K562 (cell line): Measurements from ENCODE around the gene APOM. TPM values are rescaled to one million over a fixed set of nuclear protein-coding genes. Genes with fewer than 3 reads are reported as not detected.

Experiments
- ATF1 ChIP-seq, 2 experiments: fragments of 450-650 bp in 1 of 2; IDR thresholded peaks; 2 replicates each; pipeline ENCODE4 v1.6.1; 2016; ENCODE audit warnings: missing compliant biosample characterization in 1 of 2, missing genetic modification characterization in 1 of 2
- CTBP1 ChIP-seq: fragments of 450-650 bp; IDR thresholded peaks from 2 replicates; pipeline ENCODE4 v1.6.1; 2016; ENCODE audit warnings: borderline replicate concordance
- ESRRB ChIP-seq: fragments of 250-450 bp; sonication (Bioruptor Pico); IDR thresholded peaks from 2 replicates; pipeline ENCODE4 v1.5.0; 2020; ENCODE audit warnings: mild to moderate bottlenecking, moderate library complexity, borderline replicate concordance
- FOXK1 ChIP-seq: sonication (generic); formaldehyde crosslinking; IDR thresholded peaks from 2 replicates; pipeline ENCODE4 v1.8.0; 2022; ENCODE audit warnings: missing genetic modification reagents, mild to moderate bottlenecking, borderline replicate concordance
- HDAC8 ChIP-seq: fragments of 450-650 bp; IDR thresholded peaks from 2 replicates; pipeline ENCODE4 v1.6.1; 2016; ENCODE audit warnings: mild to moderate bottlenecking, missing genetic modification characterization, moderate library complexity, missing compliant biosample characterization
- HDGF ChIP-seq: fragments of 450-650 bp; IDR thresholded peaks from 2 replicates; pipeline ENCODE4 v1.6.1; 2016
- HMG20A ChIP-seq: fragments of 450-650 bp; formaldehyde crosslinking; conservative IDR thresholded peaks from 2 replicates; pipeline ENCODE4 v1.4.0; 2020; ENCODE audit warnings: mild to moderate bottlenecking, mixed read lengths
- HNRNPK ChIP-seq: fragments of 200-400 bp; formaldehyde crosslinking; IDR thresholded peaks from one replicate; pipeline ENCODE4 v1.6.1; 2018; ENCODE audit warnings: mild to moderate bottlenecking, low read depth, low read length; ENCODE audit not compliant: poor library complexity, severe bottlenecking
- MAFK ChIP-seq: IDR thresholded peaks from 2 replicates; pipeline ENCODE4 v1.6.1; 2011; ENCODE audit warnings: low read length, improper control_type of control experiment
- MCM7 ChIP-seq, 2 experiments: fragments of 450-650 bp; IDR thresholded peaks; 2 replicates each; pipeline ENCODE4 v1.6.1; 2016 to 2018
- PYGO2 ChIP-seq: fragments of 450-650 bp; IDR thresholded peaks from 2 replicates; pipeline ENCODE4 v1.6.1; 2016; ENCODE audit warnings: mild to moderate bottlenecking, missing genetic modification characterization, moderate library complexity, missing compliant biosample characterization
- SAP30 ChIP-seq: fragments of 200-600 bp; sonication (generic); IDR thresholded peaks from 2 replicates; pipeline ENCODE4 v1.6.1; 2012; ENCODE audit warnings: borderline replicate concordance, low read depth, mild to moderate bottlenecking, moderate library complexity, low read length, control low read depth, inconsistent platforms; ENCODE audit not compliant: insufficient read depth, poor library complexity, severe bottlenecking
- SREBF2 ChIP-seq: sonication (generic); formaldehyde crosslinking; IDR thresholded peaks from 2 replicates; pipeline ENCODE4 v1.4.0; 2020; ENCODE audit warnings: mild to moderate bottlenecking, missing genetic modification reagents
- ZBTB1 ChIP-seq: sonication (generic); formaldehyde crosslinking; IDR thresholded peaks from 2 replicates; pipeline ENCODE4 v1.8.1; 2023; ENCODE audit warnings: missing genetic modification reagents, low read depth, mild to moderate bottlenecking, borderline replicate concordance
- ZNF696 ChIP-seq: fragments of 250-450 bp; sonication (Bioruptor Pico); conservative IDR thresholded peaks from 2 replicates; pipeline ENCODE4 v1.4.0; 2020; ENCODE audit warnings: mild to moderate bottlenecking, moderate library complexity
- polyA plus RNA-seq, 8 experiments: library from polyadenylated mRNA; depleted of rRNA in 4 of 8; stranded (reverse) in 5 of 8; unstranded in 3 of 8; fragments of >200 nt; fragmentation: Nextera tagmentation in 2 of 8; fragmentation: Illumina TruSeq in 1 of 8; extraction: Ambion mirVana in 2 of 8; extraction: Trizol in 1 of 8; gene quantifications; 2 replicates each; pipeline versions ENCODE4 v1.2.1 to v1.2.3, GENCODE V29; 2011 to 2014; ENCODE audit warnings: inconsistent platforms in 1 of 8, missing spikeins in 1 of 8
- total RNA-seq, 7 experiments: library from RNA; depleted of rRNA in 6 of 7; stranded (reverse); fragments of >200 nt in 6 of 7; fragmentation: Illumina TruSeq in 2 of 7; extraction: Trizol in 2 of 7; gene quantifications; 2 replicates each; pipeline versions ENCODE4 v1.2.1 to v1.2.3, GENCODE V29; 2011 to 2021; ENCODE audit warnings: low replicate concordance in 1 of 7
- TF ChIP-seq, protein P1 (sequence below): fragments of 250-450 bp; sonication (Bioruptor Pico); IDR thresholded peaks from 2 replicates; pipeline ENCODE4 v1.8.0; 2022; ENCODE audit warnings: inconsistent platforms, mild to moderate bottlenecking, moderate library complexity, borderline replicate concordance
- TF ChIP-seq, protein P2 (sequence below): fragments of 450-650 bp; IDR thresholded peaks from 2 replicates; pipeline ENCODE4 v1.6.1; 2018; ENCODE audit warnings: mild to moderate bottlenecking, low read depth; ENCODE audit not compliant: partially characterized antibody
- TF ChIP-seq, protein P3 (sequence below), 2 experiments: fragments of 450-650 bp in 1 of 2; sonication (generic) in 1 of 2; formaldehyde crosslinking in 1 of 2; IDR thresholded peaks in 1 of 2; conservative IDR thresholded peaks in 1 of 2; 2 replicates each; pipeline versions ENCODE4 v1.6.1 to v1.8.1; 2016 to 2023; ENCODE audit warnings: mild to moderate bottlenecking in 2 of 2, moderate library complexity in 2 of 2, inconsistent platforms in 1 of 2, missing genetic modification reagents in 1 of 2
- TF ChIP-seq, protein P4 (sequence below): fragments of 250-450 bp; sonication (Bioruptor Pico); IDR thresholded peaks from 2 replicates; pipeline ENCODE4 v1.8.0; 2021; ENCODE audit warnings: mild to moderate bottlenecking, moderate library complexity
- TF ChIP-seq, protein P5 (sequence below): sonication (generic); formaldehyde crosslinking; IDR thresholded peaks from 2 replicates; pipeline ENCODE4 v1.8.0; 2023; ENCODE audit warnings: mild to moderate bottlenecking, missing genetic modification reagents

Gene APOM
- total and polyA plus RNA-seq, 9 of the 15 experiments (the other 6 are each of a cell fraction or from before 2014, with no cell fraction given), result 5.7 to 24.3 (median 10.4) TPM

DNA sequence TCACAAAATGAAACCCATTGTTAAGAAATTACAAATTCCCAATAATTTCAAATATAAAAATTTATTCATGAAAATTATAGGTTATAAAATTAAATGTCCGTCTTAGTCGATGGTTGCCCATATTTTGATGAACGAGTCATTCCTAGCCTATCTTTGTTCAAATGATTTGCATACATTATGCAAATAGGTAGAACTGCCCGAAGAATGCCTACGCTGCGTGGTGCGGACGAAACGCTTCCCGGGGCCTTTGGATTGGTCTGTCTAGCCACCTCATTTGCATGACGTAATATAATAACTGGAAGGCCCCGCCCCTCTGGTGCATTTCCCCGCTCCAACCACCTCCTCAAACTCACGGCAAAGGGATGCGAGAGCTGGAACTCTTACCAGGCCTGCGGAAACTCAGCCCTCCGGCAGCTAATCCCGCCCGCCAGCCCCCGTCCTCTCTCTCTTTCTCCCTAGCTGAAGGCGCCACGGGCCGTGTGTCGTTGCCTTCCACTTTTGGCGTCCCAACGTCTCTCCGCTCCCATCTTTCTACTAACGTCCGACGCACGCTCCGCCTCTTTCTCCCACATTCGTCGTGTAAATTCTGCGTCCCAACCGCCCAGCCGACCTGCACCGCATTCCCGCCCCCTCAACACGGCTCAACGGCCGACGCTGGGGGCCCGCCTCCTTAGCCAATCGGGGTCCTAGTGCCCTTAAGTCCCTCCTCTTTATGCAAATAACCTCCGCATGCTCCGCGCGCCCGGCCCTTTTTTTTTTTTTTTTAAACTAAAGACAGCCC lies 35.7 kb upstream of the APOM start (continued):
- peak; percentile 65; the same call in 1 of the 2 replicates for TF ChIP-seq CTBP1
- TF ChIP-seq, protein P1, sequence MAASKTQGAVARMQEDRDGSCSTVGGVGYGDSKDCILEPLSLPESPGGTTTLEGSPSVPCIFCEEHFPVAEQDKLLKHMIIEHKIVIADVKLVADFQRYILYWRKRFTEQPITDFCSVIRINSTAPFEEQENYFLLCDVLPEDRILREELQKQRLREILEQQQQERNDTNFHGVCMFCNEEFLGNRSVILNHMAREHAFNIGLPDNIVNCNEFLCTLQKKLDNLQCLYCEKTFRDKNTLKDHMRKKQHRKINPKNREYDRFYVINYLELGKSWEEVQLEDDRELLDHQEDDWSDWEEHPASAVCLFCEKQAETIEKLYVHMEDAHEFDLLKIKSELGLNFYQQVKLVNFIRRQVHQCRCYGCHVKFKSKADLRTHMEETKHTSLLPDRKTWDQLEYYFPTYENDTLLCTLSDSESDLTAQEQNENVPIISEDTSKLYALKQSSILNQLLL (CRISPR knock-in tag), result no peak
- no peak for TF ChIP-seq ESRRB (CRISPR knock-in tag)
- peak; percentile 55 for TF ChIP-seq SAP30
- TF ChIP-seq SREBF2 (CRISPR knock-in tag), result no peak
- peak; percentile 81 for TF ChIP-seq ATF1 (CRISPR knock-in tag; IDR thresholded peaks at IDR 0.05)
- TF ChIP-seq ATF1 (tag; IDR thresholded peaks at IDR 0.05), result peak; percentile 98
- TF ChIP-seq FOXK1 (CRISPR knock-in tag), result no peak
- TF ChIP-seq MCM7 (IDR thresholded peaks at IDR 0.05), result no peak
- no peak for TF ChIP-seq ZBTB1 (CRISPR knock-in tag)
- TF ChIP-seq PYGO2 (tag), result no peak
- TF ChIP-seq, protein P2, sequence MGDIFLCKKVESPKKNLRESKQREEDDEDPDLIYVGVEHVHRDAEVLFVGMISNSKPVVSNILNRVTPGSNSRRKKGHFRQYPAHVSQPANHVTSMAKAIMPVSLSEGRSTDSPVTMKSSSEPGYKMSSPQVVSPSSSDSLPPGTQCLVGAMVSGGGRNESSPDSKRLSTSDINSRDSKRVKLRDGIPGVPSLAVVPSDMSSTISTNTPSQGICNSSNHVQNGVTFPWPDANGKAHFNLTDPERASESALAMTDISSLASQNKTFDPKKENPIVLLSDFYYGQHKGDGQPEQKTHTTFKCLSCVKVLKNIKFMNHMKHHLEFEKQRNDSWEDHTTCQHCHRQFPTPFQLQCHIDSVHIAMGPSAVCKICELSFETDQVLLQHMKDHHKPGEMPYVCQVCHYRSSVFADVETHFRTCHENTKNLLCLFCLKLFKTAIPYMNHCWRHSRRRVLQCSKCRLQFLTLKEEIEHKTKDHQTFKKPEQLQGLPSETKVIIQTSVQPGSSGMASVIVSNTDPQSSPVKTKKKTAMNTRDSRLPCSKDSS, result no peak
- peak; percentile 27 for TF ChIP-seq MAFK
- TF ChIP-seq, protein P3, sequence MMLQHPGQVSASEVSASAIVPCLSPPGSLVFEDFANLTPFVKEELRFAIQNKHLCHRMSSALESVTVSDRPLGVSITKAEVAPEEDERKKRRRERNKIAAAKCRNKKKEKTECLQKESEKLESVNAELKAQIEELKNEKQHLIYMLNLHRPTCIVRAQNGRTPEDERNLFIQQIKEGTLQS (IDR thresholded peaks at IDR 0.05), result peak; percentile 99
- TF ChIP-seq, protein P3 (CRISPR knock-in tag; conservative IDR thresholded peaks at IDR 0.05), result peak; percentile 68
- 0 out of 2 replicates have a peak, but pooled peaks have one; percentile 8 for TF ChIP-seq HMG20A (CRISPR knock-in tag)
- TF ChIP-seq HDAC8, result no peak
- TF ChIP-seq, protein P4, sequence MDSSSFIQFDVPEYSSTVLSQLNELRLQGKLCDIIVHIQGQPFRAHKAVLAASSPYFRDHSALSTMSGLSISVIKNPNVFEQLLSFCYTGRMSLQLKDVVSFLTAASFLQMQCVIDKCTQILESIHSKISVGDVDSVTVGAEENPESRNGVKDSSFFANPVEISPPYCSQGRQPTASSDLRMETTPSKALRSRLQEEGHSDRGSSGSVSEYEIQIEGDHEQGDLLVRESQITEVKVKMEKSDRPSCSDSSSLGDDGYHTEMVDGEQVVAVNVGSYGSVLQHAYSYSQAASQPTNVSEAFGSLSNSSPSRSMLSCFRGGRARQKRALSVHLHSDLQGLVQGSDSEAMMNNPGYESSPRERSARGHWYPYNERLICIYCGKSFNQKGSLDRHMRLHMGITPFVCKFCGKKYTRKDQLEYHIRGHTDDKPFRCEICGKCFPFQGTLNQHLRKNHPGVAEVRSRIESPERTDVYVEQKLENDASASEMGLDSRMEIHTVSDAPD, result no peak
- TF ChIP-seq ZNF696 (CRISPR knock-in tag), result no peak
- TF ChIP-seq, protein P5, sequence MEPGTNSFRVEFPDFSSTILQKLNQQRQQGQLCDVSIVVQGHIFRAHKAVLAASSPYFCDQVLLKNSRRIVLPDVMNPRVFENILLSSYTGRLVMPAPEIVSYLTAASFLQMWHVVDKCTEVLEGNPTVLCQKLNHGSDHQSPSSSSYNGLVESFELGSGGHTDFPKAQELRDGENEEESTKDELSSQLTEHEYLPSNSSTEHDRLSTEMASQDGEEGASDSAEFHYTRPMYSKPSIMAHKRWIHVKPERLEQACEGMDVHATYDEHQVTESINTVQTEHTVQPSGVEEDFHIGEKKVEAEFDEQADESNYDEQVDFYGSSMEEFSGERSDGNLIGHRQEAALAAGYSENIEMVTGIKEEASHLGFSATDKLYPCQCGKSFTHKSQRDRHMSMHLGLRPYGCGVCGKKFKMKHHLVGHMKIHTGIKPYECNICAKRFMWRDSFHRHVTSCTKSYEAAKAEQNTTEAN, result no peak
- no peak for TF ChIP-seq HDGF
- no peak for TF ChIP-seq HNRNPK
